ENCODE data around the gene INPP5K.

The INPP5K gene

DNA sequence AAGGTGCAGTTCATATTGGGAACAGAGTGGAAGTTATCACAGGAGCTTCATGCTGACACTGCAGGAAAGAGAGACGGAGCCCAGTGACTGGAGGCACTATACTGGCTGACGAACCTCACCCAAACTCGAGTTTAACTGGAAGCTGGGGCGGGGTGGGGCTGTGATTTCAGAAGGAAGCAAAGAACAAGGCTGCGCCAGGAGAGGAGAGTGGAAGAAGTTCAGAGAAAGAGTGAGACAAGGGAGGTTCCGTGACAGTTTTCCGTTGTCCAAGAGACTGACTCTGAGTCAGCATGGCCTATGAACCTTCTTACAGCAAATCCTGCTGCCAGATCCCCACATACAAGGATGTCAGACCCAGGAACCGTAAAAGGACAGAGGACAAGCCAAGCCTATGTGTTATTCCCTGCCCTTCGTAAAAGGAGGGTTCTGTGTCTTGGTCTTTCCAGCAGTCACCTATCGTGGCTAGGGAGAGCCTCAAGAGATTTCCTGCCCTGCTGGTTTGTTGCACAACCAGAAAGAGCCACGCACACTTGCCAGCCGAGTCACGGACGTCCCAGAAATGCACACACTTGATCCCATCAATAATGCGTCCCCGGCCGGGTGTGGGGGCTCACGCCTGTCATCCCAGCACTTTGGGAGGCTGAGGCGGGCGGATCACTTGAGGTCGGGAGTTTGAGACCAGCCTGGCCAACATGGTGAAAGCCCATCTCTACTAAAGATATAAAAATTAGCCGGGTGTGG lies 41.1 kb upstream of the INPP5K start:
- Histone ChIP-seq H3K27ac (ENCODE audit: low read depth, low read length) (no peak overlapping the region), H3K36me3 (ENCODE audit: control insufficient read depth, insufficient read depth, low read length) (no peaks in the 10 kb centered on the region), H3K4me1 (ENCODE audit: control insufficient read depth, insufficient read depth, low read length) (peaks cover 17% of the 10 kb centered on the region), H3K4me3 (ENCODE audit: low read length) (no peak overlapping the region), H3K27me3 (ENCODE audit: control insufficient read depth, insufficient read depth, low read length) (no peaks in the 10 kb centered on the region), H3K9ac (ENCODE audit: low read length) (no peak overlapping the region)

GRCh38 chr17:1555651-1556471 lies 39.4 kb upstream of the INPP5K start:
- peaks cover 6% of the 10 kb centered on the region for H3K36me3 ChIP-seq (ENCODE audit: control insufficient read depth, insufficient read depth, low read length)

GRCh38 chr17:1554751-1555540 lies 38.5 kb upstream of the INPP5K start:
- H3K36me3 ChIP-seq (ENCODE audit: control insufficient read depth, insufficient read depth, low read length): peaks cover 13% of the 10 kb centered on the region
- no peaks in the 10 kb centered on the region for H3K27me3 ChIP-seq (ENCODE audit: control insufficient read depth, insufficient read depth, low read length)
- peaks cover 17% of the 10 kb centered on the region for H3K4me1 ChIP-seq (ENCODE audit: control insufficient read depth, insufficient read depth, low read length)
- no peak overlapping the region for H3K27ac ChIP-seq (ENCODE audit: low read depth, low read length)
- H3K4me3 ChIP-seq (ENCODE audit: low read length): no peak overlapping the region
- H3K9ac ChIP-seq (ENCODE audit: low read length): no peak overlapping the region

More at GRCh38 chr17:1555651-1556471, 39.4 kb upstream of the INPP5K start:
- no peak overlapping the region for H3K27ac ChIP-seq (ENCODE audit: low read depth, low read length)
- no peak overlapping the region for H3K9ac ChIP-seq (ENCODE audit: low read length)
- H3K4me1 ChIP-seq (ENCODE audit: control insufficient read depth, insufficient read depth, low read length): peaks cover 17% of the 10 kb centered on the region
- H3K27me3 ChIP-seq (ENCODE audit: control insufficient read depth, insufficient read depth, low read length): no peaks in the 10 kb centered on the region
- no peak overlapping the region for H3K4me3 ChIP-seq (ENCODE audit: low read length)

DNA sequence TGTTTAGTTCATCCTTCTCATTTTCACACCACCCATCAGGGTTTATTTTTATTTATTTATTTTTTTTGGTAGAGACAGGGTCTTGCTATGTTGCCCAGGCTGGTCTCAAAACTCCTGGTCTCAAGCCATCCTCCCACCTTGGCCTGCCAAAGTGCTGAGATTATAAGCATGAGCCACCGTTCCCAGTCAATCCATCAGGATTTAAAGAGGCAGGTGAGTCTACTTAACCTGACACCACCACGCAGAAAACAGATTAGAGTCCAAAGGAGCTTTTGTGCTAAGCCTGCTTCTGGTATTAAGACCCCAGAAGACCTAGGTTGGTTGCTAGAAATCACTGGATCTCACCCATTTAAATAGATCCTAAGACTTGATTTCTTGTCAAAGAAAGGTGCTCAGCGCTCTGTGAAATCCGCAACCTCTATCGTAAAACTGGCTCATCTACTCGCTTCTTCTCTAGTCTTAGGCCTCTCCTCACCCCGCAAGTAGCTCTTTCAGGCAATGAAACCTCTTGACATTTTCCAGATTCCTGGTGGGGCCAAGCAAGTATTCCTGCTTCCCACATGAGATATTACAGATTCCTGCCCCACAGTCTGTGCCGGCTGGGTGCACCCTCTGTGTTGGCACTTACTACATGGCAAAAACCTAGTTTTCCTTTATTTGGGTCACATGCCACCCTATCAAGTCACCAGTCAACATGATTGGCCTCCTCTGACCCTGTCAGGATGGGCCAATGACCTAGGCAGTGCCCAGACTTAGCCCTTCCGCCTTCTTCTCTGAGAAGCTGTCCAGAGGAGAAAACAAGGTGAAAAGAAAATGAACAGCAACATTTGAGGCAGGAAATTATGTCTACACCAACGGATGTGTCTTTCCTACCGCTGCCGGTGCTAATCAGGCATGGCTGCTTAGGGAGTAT lies 37.2 kb upstream of the INPP5K start:
- H3K36me3 ChIP-seq (ENCODE audit: control insufficient read depth, insufficient read depth, low read length): peaks cover 15% of the 10 kb centered on the region

DNA sequence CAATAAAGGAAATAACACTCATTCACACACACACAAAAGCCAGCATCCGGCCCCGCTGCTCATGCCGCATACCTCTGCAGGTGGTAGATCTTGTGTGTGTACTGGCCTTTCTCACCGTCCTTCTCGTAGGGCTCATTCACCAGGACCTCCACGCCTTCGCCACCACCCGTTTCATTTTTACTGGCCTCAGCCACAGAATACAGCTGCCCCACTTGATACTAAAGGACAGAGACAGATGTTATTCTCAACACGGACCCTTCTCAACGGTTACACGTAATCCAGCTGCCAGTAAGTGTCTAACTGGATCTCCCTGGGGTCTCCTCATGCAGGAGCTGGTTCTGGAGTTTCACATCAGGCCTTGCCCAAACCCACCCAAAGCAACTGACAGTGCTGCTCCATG lies 36.5 kb upstream of the INPP5K start:
- Histone ChIP-seq H3K4me1 (ENCODE audit: control insufficient read depth, insufficient read depth, low read length) (peaks cover 17% of the 10 kb centered on the region), H3K27ac (ENCODE audit: low read depth, low read length) (no peak overlapping the region), H3K36me3 (ENCODE audit: control insufficient read depth, insufficient read depth, low read length) (peaks cover 15% of the 10 kb centered on the region)

More for the DNA sequence above, 37.2 kb upstream of the INPP5K start:
- Histone ChIP-seq H3K27ac (ENCODE audit: low read depth, low read length) (peak overlapping the region; percentile 41), H3K4me3 (ENCODE audit: low read length) (no peak overlapping the region), H3K9ac (ENCODE audit: low read length) (no peak overlapping the region), H3K4me1 (ENCODE audit: control insufficient read depth, insufficient read depth, low read length) (peaks cover 17% of the 10 kb centered on the region), H3K27me3 (ENCODE audit: control insufficient read depth, insufficient read depth, low read length) (no peaks in the 10 kb centered on the region)

GRCh38 chr17:1551741-1552140 lies 35.3 kb upstream of the INPP5K start:
- peaks cover 15% of the 10 kb centered on the region for H3K36me3 ChIP-seq (ENCODE audit: control insufficient read depth, insufficient read depth, low read length)
- H3K27me3 ChIP-seq (ENCODE audit: control insufficient read depth, insufficient read depth, low read length): no peaks in the 10 kb centered on the region
- H3K27ac ChIP-seq (ENCODE audit: low read depth, low read length): no peak overlapping the region
- no peak overlapping the region for H3K4me3 ChIP-seq (ENCODE audit: low read length)
- H3K4me1 ChIP-seq (ENCODE audit: control insufficient read depth, insufficient read depth, low read length): peaks cover 17% of the 10 kb centered on the region
- no peak overlapping the region for H3K9ac ChIP-seq (ENCODE audit: low read length)

More for the DNA sequence above, 36.5 kb upstream of the INPP5K start:
- Histone ChIP-seq H3K27me3 (ENCODE audit: control insufficient read depth, insufficient read depth, low read length) (no peaks in the 10 kb centered on the region), H3K4me3 (ENCODE audit: low read length) (no peak overlapping the region), H3K9ac (ENCODE audit: low read length) (no peak overlapping the region)

DNA sequence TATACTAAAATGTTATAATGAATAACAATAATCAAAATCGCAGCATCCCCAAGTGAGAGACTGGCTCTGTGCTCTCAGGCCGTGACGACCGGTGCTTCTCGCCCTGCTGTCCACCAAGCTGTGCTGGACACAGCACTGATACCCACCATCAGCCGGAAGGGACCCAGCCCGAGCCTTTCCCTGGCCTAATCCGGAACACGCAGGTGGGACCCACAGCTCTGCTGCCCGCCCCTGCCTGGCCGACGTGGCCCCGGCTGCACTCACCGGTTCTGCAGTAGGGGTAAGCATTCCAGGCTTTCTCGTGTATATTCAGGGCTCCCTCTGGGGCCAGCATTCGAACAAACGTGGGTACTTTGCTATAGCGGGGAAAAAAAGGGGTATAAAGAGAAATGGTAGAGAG lies 31.6 kb upstream of the INPP5K start:
- H3K36me3 ChIP-seq (ENCODE audit: control insufficient read depth, insufficient read depth, low read length): peaks cover 24% of the 10 kb centered on the region
- no peak overlapping the region for H3K4me3 ChIP-seq (ENCODE audit: low read length)
- H3K9ac ChIP-seq (ENCODE audit: low read length): no peak overlapping the region

GRCh38 chr17:1546292-1546922 lies 30.0 kb upstream of the INPP5K start:
- Histone ChIP-seq H3K27me3 (ENCODE audit: control insufficient read depth, insufficient read depth, low read length) (no peaks in the 10 kb centered on the region), H3K36me3 (ENCODE audit: control insufficient read depth, insufficient read depth, low read length) (peaks cover 30% of the 10 kb centered on the region), H3K4me3 (ENCODE audit: low read length) (no peak overlapping the region), H3K9ac (ENCODE audit: low read length) (no peak overlapping the region), H3K27ac (ENCODE audit: low read depth, low read length) (no peak overlapping the region), H3K4me1 (ENCODE audit: control insufficient read depth, insufficient read depth, low read length) (no peaks in the 10 kb centered on the region)

More for the DNA sequence above, 31.6 kb upstream of the INPP5K start:
- H3K4me1 ChIP-seq (ENCODE audit: control insufficient read depth, insufficient read depth, low read length): peaks cover 2% of the 10 kb centered on the region
- no peak overlapping the region for H3K27ac ChIP-seq (ENCODE audit: low read depth, low read length)
- no peaks in the 10 kb centered on the region for H3K27me3 ChIP-seq (ENCODE audit: control insufficient read depth, insufficient read depth, low read length)

DNA sequence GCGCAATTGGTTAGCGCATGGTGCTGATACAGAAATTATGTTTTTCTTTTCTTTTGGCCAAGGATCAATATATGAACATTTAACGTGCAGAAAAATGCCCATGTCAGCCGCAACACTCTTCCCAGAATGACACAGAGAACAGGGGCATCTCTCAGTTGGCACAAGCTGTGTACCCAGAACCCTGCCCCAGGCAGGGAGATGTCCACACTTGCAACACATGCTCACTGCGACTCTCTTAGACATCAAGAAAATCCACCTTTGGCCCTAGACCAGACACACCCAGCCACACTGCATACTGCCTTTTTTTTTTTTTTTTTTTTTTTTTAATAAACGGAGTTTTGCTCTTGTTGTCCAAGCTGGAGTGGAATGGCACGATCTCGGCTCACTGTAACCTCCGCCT lies 29.2 kb upstream of the INPP5K start:
- Histone ChIP-seq H3K36me3 (ENCODE audit: control insufficient read depth, insufficient read depth, low read length) (peaks cover 29% of the 10 kb centered on the region), H3K4me3 (ENCODE audit: low read length) (no peak overlapping the region), H3K4me1 (ENCODE audit: control insufficient read depth, insufficient read depth, low read length) (no peaks in the 10 kb centered on the region), H3K27ac (ENCODE audit: low read depth, low read length) (no peak overlapping the region), H3K9ac (ENCODE audit: low read length) (no peak overlapping the region), H3K27me3 (ENCODE audit: control insufficient read depth, insufficient read depth, low read length) (no peaks in the 10 kb centered on the region)

GRCh38 chr17:1542316-1542715 lies 25.9 kb upstream of the INPP5K start:
- Histone ChIP-seq H3K9ac (ENCODE audit: low read length) (no peak overlapping the region), H3K4me1 (ENCODE audit: control insufficient read depth, insufficient read depth, low read length) (no peaks in the 10 kb centered on the region), H3K36me3 (ENCODE audit: control insufficient read depth, insufficient read depth, low read length) (peaks cover 30% of the 10 kb centered on the region), H3K4me3 (ENCODE audit: low read length) (no peak overlapping the region), H3K27ac (ENCODE audit: low read depth, low read length) (no peak overlapping the region), H3K27me3 (ENCODE audit: control insufficient read depth, insufficient read depth, low read length) (no peaks in the 10 kb centered on the region)

GRCh38 chr17:1541367-1541904 lies 25.0 kb upstream of the INPP5K start:
- Histone ChIP-seq H3K27me3 (ENCODE audit: control insufficient read depth, insufficient read depth, low read length) (no peaks in the 10 kb centered on the region), H3K9ac (ENCODE audit: low read length) (no peak overlapping the region), H3K4me1 (ENCODE audit: control insufficient read depth, insufficient read depth, low read length) (no peaks in the 10 kb centered on the region), H3K36me3 (ENCODE audit: control insufficient read depth, insufficient read depth, low read length) (peaks cover 29% of the 10 kb centered on the region), H3K27ac (ENCODE audit: low read depth, low read length) (no peak overlapping the region), H3K4me3 (ENCODE audit: low read length) (no peak overlapping the region)

All from rectal smooth muscle tissue (tissue), 1 donor.